Colon (tissue), 2 donors: ENCODE measurements around the gene RASAL1.

Experiments used
- FAIRE-seq: peaks from 2 replicates; lab custom pipeline; 2012; peaks lifted over from hg19 to GRCh38; lab: Jason Lieb, UNC
- donor health status: control.
- donor health status: control.

The RASAL1 gene

DNA sequence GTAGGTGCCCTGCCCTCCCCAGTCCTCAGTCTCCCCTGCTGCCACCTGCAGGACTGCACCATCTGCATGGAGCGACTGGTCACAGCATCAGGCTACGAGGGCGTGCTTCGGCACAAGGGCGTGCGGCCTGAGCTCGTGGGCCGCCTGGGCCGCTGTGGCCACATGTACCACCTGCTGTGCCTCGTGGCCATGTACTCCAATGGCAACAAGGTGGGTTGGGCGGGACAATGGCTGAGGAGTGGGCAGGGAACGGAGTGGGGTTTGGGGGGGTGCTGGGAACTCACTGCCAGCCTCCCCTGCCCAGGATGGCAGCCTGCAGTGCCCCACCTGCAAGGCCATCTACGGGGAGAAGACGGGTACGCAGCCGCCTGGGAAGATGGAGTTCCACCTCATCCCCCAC is 40.8 kb downstream of the RASAL1 start:
- no peak for FAIRE-seq

GRCh38 chr12:113093409-113094101 is 42.0 kb downstream of the RASAL1 start:
- FAIRE-seq: no peak

- no peak for FAIRE-seq
Observed at GRCh38 chr12:113092607-113093408, 42.8 kb downstream of the RASAL1 start.

DNA sequence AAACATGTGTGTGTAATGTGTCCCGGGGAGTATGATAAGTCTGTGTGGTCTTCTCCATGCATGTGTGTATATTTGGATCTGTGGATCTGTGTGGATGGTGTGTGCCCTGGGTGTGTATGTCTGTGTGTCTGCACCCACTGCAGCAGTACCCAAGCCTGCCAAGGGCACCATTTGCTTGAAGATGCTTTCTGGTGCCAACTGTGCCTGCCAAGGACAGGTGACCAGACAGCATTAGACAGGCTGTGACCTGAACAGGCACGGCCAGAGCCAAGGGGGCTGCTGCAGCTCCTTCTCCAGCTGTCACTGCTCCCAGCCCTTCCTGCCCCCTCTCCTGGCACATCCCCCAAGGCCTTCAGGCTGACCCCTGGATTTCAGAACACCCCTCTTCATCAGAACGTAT is 44.1 kb downstream of the RASAL1 start:
- FAIRE-seq: no peak

DNA sequence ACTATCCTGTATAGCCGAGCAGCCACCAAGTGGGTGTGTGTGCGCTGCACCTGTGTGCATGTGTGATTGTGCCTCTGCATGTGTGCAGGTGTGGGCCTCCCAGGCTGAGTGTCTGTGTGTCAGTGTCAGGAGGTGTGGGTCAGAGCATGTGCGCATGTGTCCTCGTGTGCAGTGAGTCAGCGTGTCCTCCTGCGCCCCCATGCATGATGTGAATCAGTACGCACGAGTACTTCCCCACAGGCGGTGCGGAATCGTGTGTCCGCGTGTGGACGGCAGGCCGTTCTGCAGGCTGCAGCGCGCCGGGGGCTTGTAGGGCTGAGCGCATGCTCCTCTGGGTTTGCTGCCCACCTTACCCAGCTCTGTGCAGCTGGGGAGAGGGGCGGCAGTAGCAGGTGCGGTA is 44.8 kb downstream of the RASAL1 start:
- no peak for FAIRE-seq

DNA sequence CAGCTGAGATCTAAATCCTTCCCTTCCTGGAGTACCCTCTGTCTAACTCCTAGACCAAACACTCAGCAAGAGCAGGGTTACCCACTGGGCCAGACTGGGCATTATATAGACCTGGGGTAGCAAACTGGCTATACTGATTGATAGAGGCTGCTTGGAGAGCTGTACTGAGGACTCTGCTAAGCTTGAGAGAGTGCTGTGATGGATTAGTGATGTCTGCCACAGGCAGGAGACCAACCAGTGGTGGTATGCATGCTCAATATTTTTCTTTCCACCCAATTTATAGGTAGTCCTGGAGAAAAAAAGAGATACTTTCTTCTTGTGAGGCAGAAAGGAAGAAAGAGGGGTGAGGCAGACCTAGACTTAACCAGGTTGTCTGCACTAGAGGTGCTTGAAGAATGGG is 45.7 kb downstream of the RASAL1 start:
- no peak for FAIRE-seq

DNA sequence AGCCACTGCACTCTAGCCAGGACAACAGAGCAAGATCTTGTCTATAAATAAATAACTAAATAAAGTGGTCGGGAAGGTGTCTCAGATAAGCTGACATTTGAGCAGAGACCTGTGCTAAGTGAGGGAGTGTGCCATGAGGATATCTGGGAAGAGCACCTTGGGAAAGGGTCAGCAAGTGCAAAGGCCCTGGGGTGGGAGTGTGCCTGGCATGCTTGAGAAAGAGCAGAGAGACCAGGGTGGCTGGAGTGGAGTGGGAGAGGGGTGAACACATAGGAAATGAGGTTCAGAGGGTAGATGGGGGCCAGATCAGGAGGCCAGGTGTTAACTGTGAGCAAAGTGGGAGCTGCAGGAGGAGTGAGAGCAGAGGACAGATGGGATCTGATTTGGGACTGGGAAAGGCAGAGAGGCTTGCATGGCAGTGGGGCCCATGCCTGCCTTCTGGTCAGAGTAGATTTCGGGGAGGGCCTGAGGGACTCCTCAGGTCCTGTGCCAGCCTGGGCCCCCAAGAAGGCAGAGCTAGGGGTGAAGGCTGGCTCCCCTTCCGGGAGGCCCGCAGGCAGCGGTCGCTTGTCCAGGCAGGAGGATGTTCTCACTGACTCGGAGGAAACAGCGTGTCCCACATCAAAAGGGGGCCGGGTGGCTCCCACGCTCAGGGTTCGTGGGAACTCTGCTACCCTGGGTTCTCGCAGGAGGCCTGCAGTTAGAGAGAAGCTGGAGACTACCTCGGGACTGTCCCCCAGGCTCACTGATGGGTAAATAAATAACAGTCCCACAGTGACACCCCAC is 46.4 kb downstream of the RASAL1 start:
- FAIRE-seq: no peak

GRCh38 chr12:113088037-113088436 is 47.5 kb downstream of the RASAL1 start:
- no peak for FAIRE-seq

DNA sequence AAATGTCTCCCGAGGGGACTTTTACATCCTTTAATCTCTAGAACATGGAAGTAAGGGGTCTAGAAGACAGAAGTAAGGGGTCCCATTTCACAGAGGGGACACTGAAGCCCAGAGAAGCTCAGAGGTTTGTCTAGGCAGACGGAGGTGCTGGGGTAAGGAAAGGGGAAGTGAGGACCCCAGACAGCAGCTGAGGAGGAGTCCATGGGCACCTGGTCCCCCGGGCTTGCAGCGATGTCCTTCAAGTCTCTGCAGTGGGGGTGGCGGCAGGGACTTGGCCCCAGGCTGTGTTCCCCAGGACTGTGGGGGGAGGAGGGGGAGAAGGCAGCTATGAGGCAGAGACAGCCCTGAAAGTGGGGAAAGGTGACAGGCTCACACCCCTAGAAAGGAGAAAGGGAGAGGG is 48.4 kb downstream of the RASAL1 start:
- no peak for FAIRE-seq

- no peak for FAIRE-seq
Observed at GRCh38 chr12:113086249-113087164, 49.1 kb downstream of the RASAL1 start.

DNA sequence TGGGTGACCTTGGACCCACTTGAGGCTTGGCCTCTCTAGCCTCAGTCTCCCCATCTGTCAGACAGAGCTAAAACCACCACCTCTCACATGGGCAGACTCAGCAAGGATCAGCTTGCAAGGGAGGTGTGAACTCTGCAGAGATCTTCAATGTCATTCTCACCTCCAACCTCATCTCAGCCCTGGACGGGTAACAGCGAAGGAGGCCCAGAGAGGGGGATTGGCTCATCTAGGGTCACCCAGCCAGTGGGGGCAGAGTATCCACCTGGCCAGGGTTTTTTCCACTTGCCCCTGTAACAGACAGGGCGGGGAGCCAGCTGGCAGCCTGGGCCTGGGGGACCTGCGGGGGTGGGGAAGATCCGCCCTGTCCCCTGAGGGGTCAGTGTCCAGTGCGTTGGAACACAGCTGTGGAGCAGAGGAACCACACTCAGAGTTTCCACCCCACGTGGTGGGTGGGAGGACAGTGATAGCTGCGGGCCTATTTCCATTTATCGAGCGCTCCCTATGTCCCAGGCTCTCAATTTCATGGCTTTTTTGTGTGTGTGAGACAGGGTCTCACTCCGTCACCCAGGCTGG is 51.6 kb downstream of the RASAL1 start:
- no peak for FAIRE-seq

DNA sequence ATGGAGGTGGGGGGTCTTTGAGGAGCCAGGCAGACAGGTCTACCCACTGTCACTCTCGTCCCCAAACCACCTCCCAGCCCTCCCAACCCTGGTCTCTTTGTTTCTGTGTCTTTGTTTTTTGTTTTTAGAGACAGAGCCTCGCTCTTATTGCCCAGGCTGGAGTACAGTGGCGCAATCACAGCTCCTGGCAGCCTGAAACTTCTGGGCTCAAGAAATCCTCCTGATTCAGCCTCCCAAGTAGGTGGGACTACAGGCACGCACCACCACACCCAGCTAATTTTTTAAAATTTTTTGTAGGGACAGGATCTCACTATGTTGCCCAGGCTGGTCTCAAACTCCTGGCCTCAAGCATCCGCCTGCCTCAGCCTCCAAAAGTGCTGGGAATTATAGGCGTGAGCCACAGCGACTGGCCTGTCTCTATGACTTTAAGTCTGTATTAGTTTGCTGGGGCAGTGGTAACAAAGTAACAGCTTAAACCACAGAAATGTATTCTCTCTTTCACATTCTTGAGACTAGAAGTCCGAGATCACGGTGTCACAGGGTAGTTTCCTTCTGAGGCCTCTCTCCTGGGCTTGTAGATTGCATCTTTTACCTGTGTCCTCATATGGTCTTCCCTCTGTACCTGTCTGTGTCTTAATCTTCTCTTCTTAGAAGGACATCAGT is 52.9 kb downstream of the RASAL1 start:
- no peak for FAIRE-seq

- no peak for FAIRE-seq
Observed at GRCh38 chr12:113081873-113082272, 53.7 kb downstream of the RASAL1 start.

- FAIRE-seq: no peak
Observed at GRCh38 chr12:113077859-113078255, 57.7 kb downstream of the RASAL1 start.

DNA sequence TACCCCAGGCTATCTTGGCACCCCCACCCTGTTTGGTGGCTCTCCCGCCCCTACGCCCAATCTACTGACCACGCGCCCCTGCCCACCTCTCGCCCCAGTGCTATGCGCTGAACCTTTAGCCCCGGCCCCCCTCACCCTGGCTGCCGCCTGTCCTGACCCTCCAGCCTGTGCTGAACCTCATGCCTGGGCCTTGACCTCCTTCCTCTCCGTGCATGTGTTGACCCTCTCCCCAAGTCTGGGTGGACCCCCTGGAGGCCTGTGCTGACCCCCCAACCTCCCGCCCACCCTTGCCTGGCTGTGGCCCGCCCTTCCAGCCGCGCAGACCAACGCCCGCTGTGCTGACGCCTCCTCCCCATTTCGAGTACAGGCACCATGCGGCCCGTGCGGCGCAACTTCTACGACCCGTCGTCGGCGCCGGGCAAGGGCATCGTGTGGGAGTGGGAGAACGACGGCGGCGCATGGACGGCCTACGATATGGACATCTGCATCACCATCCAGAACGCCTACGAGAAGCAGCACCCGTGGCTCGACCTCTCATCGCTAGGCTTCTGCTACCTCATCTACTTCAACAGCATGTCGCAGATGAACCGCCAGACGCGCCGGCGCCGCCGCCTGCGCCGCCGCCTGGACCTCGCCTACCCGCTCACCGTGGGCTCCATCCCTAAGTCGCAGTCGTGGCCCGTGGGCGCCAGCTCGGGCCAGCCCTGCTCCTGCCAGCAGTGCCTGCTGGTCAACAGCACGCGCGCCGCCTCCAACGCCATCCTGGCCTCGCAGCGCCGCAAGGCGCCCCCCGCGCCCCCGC is 58.3 kb downstream of the RASAL1 start:
- no peak for FAIRE-seq

DNA sequence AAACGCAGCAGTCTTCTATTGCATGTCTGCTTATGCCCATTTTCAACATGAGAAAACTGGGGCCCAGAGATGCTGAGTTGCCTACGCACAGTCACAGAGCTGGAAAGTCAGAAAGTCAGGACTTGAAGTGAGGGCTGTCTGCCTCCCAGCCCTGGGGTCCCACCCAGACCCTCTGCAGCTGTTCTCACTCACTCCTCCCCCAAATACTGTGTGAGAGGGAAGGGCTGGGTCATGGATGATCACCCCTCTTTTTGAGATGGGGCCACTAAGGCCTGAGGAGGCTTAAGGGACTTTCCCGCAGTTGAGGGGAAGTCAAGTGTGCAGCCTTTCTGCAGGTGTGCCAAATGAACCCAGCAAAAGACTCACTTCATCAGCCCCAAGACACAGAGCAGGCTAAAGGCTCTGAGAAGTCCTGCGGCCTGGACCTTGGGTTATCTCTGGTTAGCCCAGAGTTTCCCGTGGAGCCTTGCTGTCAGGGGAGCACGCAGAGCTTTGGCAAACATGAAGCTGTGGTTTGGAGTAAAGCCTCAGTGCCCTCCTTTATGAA is 60.4 kb downstream of the RASAL1 start:
- FAIRE-seq: no peak

DNA sequence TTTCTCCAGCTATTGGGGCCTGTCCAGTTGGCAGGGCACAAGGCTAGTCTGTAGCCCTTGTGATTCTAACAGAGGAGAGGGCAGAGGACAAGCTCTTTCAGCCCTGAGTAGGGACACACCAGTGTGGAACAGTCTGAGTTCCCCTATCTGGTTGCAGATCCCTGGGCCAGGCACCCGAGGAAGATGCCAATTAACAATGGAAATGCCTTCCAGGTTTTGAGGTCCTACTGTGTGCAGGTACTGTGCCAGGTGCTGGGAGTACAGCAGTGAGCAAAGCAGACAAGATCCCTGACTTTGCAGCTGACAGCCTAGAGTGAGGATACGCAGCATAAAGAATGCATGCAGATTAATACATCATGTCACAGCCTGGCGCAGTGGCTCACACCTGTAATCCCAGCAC is 62.0 kb downstream of the RASAL1 start:
- FAIRE-seq: no peak

- FAIRE-seq: no peak
Observed at GRCh38 chr12:113072136-113072535, 63.4 kb downstream of the RASAL1 start.
